H1 (cell line): ENCODE results near the gene ASB6. TPM values are rescaled to one million over a fixed set of nuclear protein-coding genes. Genes with fewer than 3 reads are reported as not detected.
A peak's percentile ranks its signal among the peaks of the same experiment; 100 is the strongest.

Source experiments
- CTCF ChIA-PET: fragments of 300-600 bp; sonication (Branson Sonifier 250); formaldehyde crosslinking; loops from one replicate; lab custom pipeline; 2021; ENCODE audit not compliant: partially characterized antibody; lab: Charles Lee
- POLR2A ChIA-PET: fragments of 300-600 bp; sonication (Branson Sonifier 250); formaldehyde crosslinking; loops from one replicate; lab custom pipeline; 2021; ENCODE audit warnings: inconsistent platforms; ENCODE audit not compliant: partially characterized antibody; lab: Charles Lee
- DNase-seq, 2 experiments: peaks; one replicate each; pipeline versions ENCODE4 v3.0.0 to v3.0.0-alpha.2; 2010 to 2022; ENCODE audit warnings: low spot score in 2 of 2, low read depth in 1 of 2, mixed read lengths in 1 of 2
- FAIRE-seq: peaks from 2 replicates; lab custom pipeline; 2011; peaks lifted over from hg19 to GRCh38; lab: Jason Lieb, UNC
- H2AFZ ChIP-seq: 2 replicates; pipeline ENCODE4 v1.8.1; 2012; ENCODE audit warnings: low read length, inconsistent platforms
- H2AK5ac ChIP-seq: 2 replicates; pipeline ENCODE4 v1.6.1; 2013; ENCODE audit warnings: low read depth, low read length
- H2BK120ac ChIP-seq: replicated peaks from 2 replicates; pipeline ENCODE3; 2013; ENCODE audit warnings: low read depth, low read length, inconsistent platforms
- H2BK12ac ChIP-seq: 2 replicates; pipeline ENCODE4 v1.6.1; 2013; ENCODE audit warnings: low read depth, low read length
- H2BK15ac ChIP-seq: 2 replicates; pipeline ENCODE4 v1.6.1; 2013; ENCODE audit warnings: low read length
- H2BK20ac ChIP-seq: 2 replicates; pipeline ENCODE4 v1.6.1; 2013; ENCODE audit warnings: low read length
- H2BK5ac ChIP-seq: 2 replicates; pipeline ENCODE4 v1.6.1; 2013; ENCODE audit warnings: low read depth, low read length
- H3K14ac ChIP-seq: 2 replicates; pipeline ENCODE4 v1.6.1; 2013; ENCODE audit warnings: inconsistent platforms; ENCODE audit not compliant: insufficient read length
- H3K18ac ChIP-seq: 2 replicates; pipeline ENCODE4 v1.6.1; 2013; ENCODE audit warnings: low read length; ENCODE audit errors: extremely low read depth
- H3K23ac ChIP-seq: 2 replicates; pipeline ENCODE4 v1.6.1; 2013; ENCODE audit warnings: inconsistent platforms; ENCODE audit not compliant: insufficient read length
- H3K23me2 ChIP-seq: 2 replicates; pipeline ENCODE4 v1.6.1; 2013; ENCODE audit warnings: low read depth, low read length
- H3K27ac ChIP-seq: 2 replicates; pipeline ENCODE4 v1.6.1; 2011; ENCODE audit warnings: low read depth, low read length, inconsistent platforms
- H3K27me3 ChIP-seq, 4 experiments: replicated peaks in 1 of 4; 1 replicate in 1 of 4; 2 replicates in 3 of 4; pipeline versions ENCODE4 v1.6.1 to v1.8.1; 2011 to 2013; ENCODE audit warnings: low read length in 3 of 4, mild to moderate bottlenecking in 3 of 4, inconsistent platforms in 2 of 4, mixed read lengths in 2 of 4, moderate library complexity in 1 of 4; ENCODE audit not compliant: control insufficient read depth in 3 of 4, insufficient read depth in 3 of 4; ENCODE audit errors: extremely low read depth in 1 of 4
- H3K36me3 ChIP-seq, 4 experiments: 2 replicates each; pipeline versions ENCODE4 v1.6.1 to v1.8.1; 2011 to 2013; ENCODE audit warnings: mild to moderate bottlenecking in 4 of 4, low read length in 3 of 4, moderate library complexity in 2 of 4, control low read depth in 1 of 4, inconsistent platforms in 1 of 4; ENCODE audit not compliant: insufficient read depth in 4 of 4, control insufficient read depth in 2 of 4
- H3K4ac ChIP-seq: replicated peaks from 2 replicates; pipeline ENCODE3; 2013; ENCODE audit warnings: low read length, low read depth, mixed read lengths, inconsistent platforms; ENCODE audit not compliant: insufficient read length
- H3K4me1 ChIP-seq, 4 experiments: replicated peaks in 1 of 4; 1 replicate in 1 of 4; 2 replicates in 3 of 4; pipeline versions ENCODE4 v1.6.1 to v1.8.1; 2011 to 2013; ENCODE audit warnings: low read length in 3 of 4, inconsistent platforms in 2 of 4, mixed read lengths in 1 of 4; ENCODE audit not compliant: insufficient read depth in 4 of 4, control insufficient read depth in 3 of 4
- H3K4me2 ChIP-seq, 2 experiments: 2 replicates each; pipeline versions ENCODE4 v1.6.1 to v1.8.1; 2011 to 2013; ENCODE audit warnings: low read depth in 2 of 2, low read length in 2 of 2, control low read depth in 1 of 2, inconsistent platforms in 1 of 2, mild to moderate bottlenecking in 1 of 2; ENCODE audit not compliant: insufficient read depth in 1 of 2
- H3K4me3 ChIP-seq, 4 experiments: fragments of 200-600, 300-600 bp in 1 of 4; sonication (generic), shearing (Covaris generic), sonication (Bioruptor Twin) in 1 of 4; 2 replicates each; pipeline versions ENCODE4 v1.5.1 to v1.8.1; 2011 to 2016; ENCODE audit warnings: low read length in 4 of 4, low read depth in 3 of 4, control low read depth in 2 of 4, inconsistent platforms in 2 of 4, mild to moderate bottlenecking in 2 of 4, mixed read lengths in 1 of 4, moderate library complexity in 1 of 4; ENCODE audit not compliant: insufficient read depth in 2 of 4; ENCODE audit errors: extremely low read depth in 1 of 4
- H3K56ac ChIP-seq: replicated peaks from 2 replicates; pipeline ENCODE3; 2013; ENCODE audit warnings: low read depth, mild to moderate bottlenecking, mixed read lengths, low read length, inconsistent platforms; ENCODE audit not compliant: insufficient read length
- H3K79me1 ChIP-seq: 2 replicates; pipeline ENCODE4 v1.6.1; 2013; ENCODE audit warnings: low read depth, low read length, control low read depth
- H3K79me2 ChIP-seq, 2 experiments: 2 replicates each; pipeline versions ENCODE4 v1.6.1 to v1.8.1; 2012 to 2013; ENCODE audit warnings: low read length in 2 of 2, mild to moderate bottlenecking in 2 of 2, inconsistent platforms in 1 of 2; ENCODE audit not compliant: insufficient read depth in 2 of 2, control insufficient read depth in 1 of 2
- H3K9ac ChIP-seq, 4 experiments: replicated peaks in 1 of 4; 1 replicate in 1 of 4; 2 replicates in 3 of 4; pipeline versions ENCODE4 v1.6.1 to v1.8.1; 2011 to 2013; ENCODE audit warnings: low read depth in 3 of 4, low read length in 3 of 4, control low read depth in 2 of 4, mild to moderate bottlenecking in 2 of 4, moderate library complexity in 2 of 4, inconsistent platforms in 1 of 4; ENCODE audit errors: extremely low read depth in 1 of 4
- H3K9me3 ChIP-seq, 2 experiments: 2 replicates each; pipeline versions ENCODE4 v1.6.1 to v1.8.1; 2012 to 2013; ENCODE audit warnings: mild to moderate bottlenecking in 2 of 2, moderate library complexity in 2 of 2, control low read depth in 1 of 2, inconsistent platforms in 1 of 2, low read depth in 1 of 2, low read length in 1 of 2, mixed read lengths in 1 of 2; ENCODE audit not compliant: insufficient read depth in 2 of 2
- H4K20me1 ChIP-seq, 2 experiments: replicated peaks in 1 of 2; 2 replicates each; pipeline versions ENCODE3 to v1.8.1; 2011 to 2013; ENCODE audit warnings: inconsistent platforms in 2 of 2, low read length in 2 of 2, mild to moderate bottlenecking in 1 of 2; ENCODE audit not compliant: insufficient read depth in 2 of 2, control insufficient read depth in 1 of 2
- H4K5ac ChIP-seq: 2 replicates; pipeline ENCODE4 v1.6.1; 2013; ENCODE audit warnings: low read length, low read depth, mixed read lengths, inconsistent platforms; ENCODE audit not compliant: insufficient read length
- H4K8ac ChIP-seq: 2 replicates; pipeline ENCODE4 v1.8.0; 2013; ENCODE audit warnings: mild to moderate bottlenecking, moderate library complexity, low read length, inconsistent platforms; ENCODE audit not compliant: insufficient read depth; ENCODE audit errors: extremely low read depth
- H4K91ac ChIP-seq: replicated peaks from 2 replicates; pipeline ENCODE3; 2013; ENCODE audit warnings: low read length, mixed read lengths, inconsistent platforms; ENCODE audit not compliant: insufficient read length
- BACH1 ChIP-seq: IDR thresholded peaks from 2 replicates; pipeline ENCODE4 v1.6.1; 2012; ENCODE audit warnings: low read length, improper control_type of control experiment
- CEBPB ChIP-seq: IDR thresholded peaks from 2 replicates; pipeline ENCODE4 v1.6.1; 2012; ENCODE audit warnings: low read depth, low read length
- KDM4A ChIP-seq: IDR thresholded peaks from one replicate; pipeline ENCODE4 v1.7.1; 2012; ENCODE audit warnings: low read depth, mild to moderate bottlenecking, moderate library complexity, low read length, inconsistent platforms; ENCODE audit not compliant: severe bottlenecking
- TAF1 ChIP-seq: IDR thresholded peaks from 2 replicates; pipeline ENCODE4 v1.6.1; 2011; ENCODE audit warnings: mild to moderate bottlenecking, low read depth, low read length
- WGBS, 2 experiments: shearing (Covaris generic) in 1 of 2; methylation state at CpG; one replicate each; pipeline versions ENCODE4 v1.1.6 to v1.1.7; 2013 to 2015; ENCODE audit warnings: low lambda C conversion rate in 2 of 2, mixed read lengths in 2 of 2, inconsistent platforms in 1 of 2, low coverage in 1 of 2, missing lambda C conversion rate in 1 of 2; ENCODE audit not compliant: insufficient replicate concordance in 2 of 2, insufficient coverage in 1 of 2, insufficient read length in 1 of 2; ENCODE audit errors: extremely low coverage in 1 of 2, missing lambda C conversion rate in 1 of 2; 5-methylcytosine and 5-hydroxymethylcytosine counted together
- polyA plus RNA-seq, 7 experiments: library from polyadenylated mRNA; depleted of rRNA in 3 of 7; stranded (reverse) in 5 of 7; unstranded in 2 of 7; fragments of >200 nt in 5 of 7; fragments of 200-250 nt in 2 of 7; gene quantifications; 1 replicate in 5 of 7; 2 replicates in 1 of 7; 4 replicates in 1 of 7; pipeline versions ENCODE4 v1.2.1 to v1.2.3, GENCODE V29; 2011 to 2013; ENCODE audit warnings: missing spikeins in 2 of 7, mixed read lengths in 2 of 7
- total RNA-seq: library from RNA; stranded (reverse); fragmentation: NEBNext Ultra II Directional; extraction: Animal tissue kit (Norgen Biotek cat#: 25700); gene quantifications from 2 replicates; pipeline ENCODE4 v1.2.1, GENCODE V29; 2021

The ASB6 gene
- total and polyA plus RNA-seq, 2 of the 8 experiments (the other 6 are each of a cell fraction or from before 2014, with no cell fraction given), result 14.0 to 17.3 TPM

- Histone ChIP-seq H4K8ac (no peak overlapping the region), H3K27ac (no peak overlapping the region), H2BK120ac (no peak overlapping the region), H2BK12ac (no peak overlapping the region), H3K14ac (no peak overlapping the region), H3K4me1 (no peaks in the 10 kb centered on the region; a peak in 1 of 7 replicates), H2BK5ac (no peak overlapping the region; the same call in 1 of the 2 replicates), H4K91ac (no peak overlapping the region), H3K27me3 (no peaks in the 10 kb centered on the region), H3K79me2 (no peaks in the 10 kb centered on the region), H3K4me3 (no peak overlapping the region), H2BK20ac (no peak overlapping the region), H4K20me1 (no peaks in the 10 kb centered on the region), H3K56ac (no peak overlapping the region), H3K9ac (no peak overlapping the region), H2AFZ (no peak overlapping the region), H3K23me2 (no peaks in the 10 kb centered on the region), H3K4ac (no peak overlapping the region), H2AK5ac (0 out of 2 replicates have a peak overlapping the region, but pooled peaks have one; percentile 24), H4K5ac (no peak overlapping the region), H3K18ac (no peak overlapping the region), H2BK15ac (no peak overlapping the region), H3K79me1 (no peaks in the 10 kb centered on the region), H3K4me2 (no peak overlapping the region), H3K9me3 (no peaks in the 10 kb centered on the region), H3K36me3 (no peaks in the 10 kb centered on the region), H3K23ac (no peak overlapping the region)
- no peak for FAIRE-seq
- DNase-seq, result no peak
- TF ChIP-seq BACH1 (no peak), KDM4A (no peak), CEBPB (0 out of 2 replicates have a peak, but pooled peaks have one; percentile 30), TAF1 (no peak)
- POLR2A ChIA-PET, result interaction anchor here (1.2 kb wide), 1 partner anchor 10 kb away, joined by 3 read pairs; no protein-coding TSS in a partner anchor
- 82% methylated on average over 8 of the region's 9 CpGs; no CpG with 5 or more reads in 1 of the 2 experiments for WGBS, 2 experiments
- CTCF ChIA-PET, result interaction anchor here (2.7 kb wide), 1 partner anchor 10 kb away, joined by 17 read pairs; no protein-coding TSS in a partner anchor
Observed at GRCh38 chr9:129686736-129687135, 44.8 kb upstream of the ASB6 start.
